Neuron (in vitro differentiated cells): ENCODE measurements around the gene FLACC1.

ENCODE experiments used
- H2AFZ ChIP-seq: one replicate; pipeline ENCODE4 v1.6.1; 2013; ENCODE audit warnings: low read depth, mild to moderate bottlenecking, inconsistent platforms, low read length, moderate library complexity
- H3K27me3 ChIP-seq: one replicate; pipeline ENCODE4 v1.6.1; 2013; ENCODE audit warnings: low read length; ENCODE audit not compliant: insufficient read depth
- H3K36me3 ChIP-seq: one replicate; pipeline ENCODE4 v1.6.1; 2013; ENCODE audit warnings: low read length; ENCODE audit not compliant: insufficient read depth
- H3K4me1 ChIP-seq: one replicate; pipeline ENCODE4 v1.6.1; 2013; ENCODE audit warnings: low read length; ENCODE audit not compliant: insufficient read depth
- H3K4me3 ChIP-seq: 2 replicates; pipeline ENCODE4 v1.5.1; 2013; ENCODE audit warnings: mild to moderate bottlenecking, low read length, moderate library complexity
- H3K9me3 ChIP-seq: one replicate; pipeline ENCODE4 v1.6.1; 2013; ENCODE audit warnings: low read length

FLACC1 gene

GRCh38 chr2:201366146-201366545, 9.0 kb upstream of the FLACC1 start:
- H3K4me3 ChIP-seq, result no peak overlapping the region

GRCh38 chr2:201363857-201364560, 6.9 kb upstream of the FLACC1 start:
- peaks cover 3% of the 10 kb centered on the region for H3K36me3 ChIP-seq
- no peak overlapping the region for H3K4me3 ChIP-seq
- no peak overlapping the region for H2AFZ ChIP-seq
- H3K27me3 ChIP-seq, result no peaks in the 10 kb centered on the region
- no peaks in the 10 kb centered on the region for H3K4me1 ChIP-seq
- H3K9me3 ChIP-seq, result peaks cover 16% of the 10 kb centered on the region

More at GRCh38 chr2:201366146-201366545, 9.0 kb upstream of the FLACC1 start:
- Histone ChIP-seq H3K36me3 (no peaks in the 10 kb centered on the region), H3K4me1 (no peaks in the 10 kb centered on the region), H2AFZ (no peak overlapping the region), H3K9me3 (peaks cover 16% of the 10 kb centered on the region), H3K27me3 (no peaks in the 10 kb centered on the region)

GRCh38 chr2:201362396-201362795, 5.3 kb upstream of the FLACC1 start:
- Histone ChIP-seq H3K4me1 (peaks cover 3% of the 10 kb centered on the region), H3K27me3 (no peaks in the 10 kb centered on the region), H2AFZ (no peak overlapping the region), H3K9me3 (peaks cover 14% of the 10 kb centered on the region), H3K4me3 (no peak overlapping the region), H3K36me3 (peaks cover 3% of the 10 kb centered on the region)

GRCh38 chr2:201361078-201361733, 4.1 kb upstream of the FLACC1 start:
- H3K4me1 ChIP-seq, result peaks cover 11% of the 10 kb centered on the region
- no peak overlapping the region for H2AFZ ChIP-seq

GRCh38 chr2:201360256-201360655, 3.1 kb upstream of the FLACC1 start:
- H3K4me1 ChIP-seq, result peaks cover 11% of the 10 kb centered on the region
- H3K27me3 ChIP-seq, result no peaks in the 10 kb centered on the region
- H3K4me3 ChIP-seq, result no peak overlapping the region
- peaks cover 14% of the 10 kb centered on the region for H3K9me3 ChIP-seq
- no peak overlapping the region for H2AFZ ChIP-seq
- peaks cover 3% of the 10 kb centered on the region for H3K36me3 ChIP-seq

More at GRCh38 chr2:201361078-201361733, 4.1 kb upstream of the FLACC1 start:
- Histone ChIP-seq H3K36me3 (peaks cover 3% of the 10 kb centered on the region), H3K9me3 (peaks cover 14% of the 10 kb centered on the region), H3K27me3 (no peaks in the 10 kb centered on the region), H3K4me3 (no peak overlapping the region)

- Histone ChIP-seq H3K4me1 (peaks cover 11% of the 10 kb centered on the region), H3K4me3 (no peak overlapping the region), H3K27me3 (no peaks in the 10 kb centered on the region), H3K36me3 (peaks cover 3% of the 10 kb centered on the region), H2AFZ (no peak overlapping the region), H3K9me3 (peaks cover 14% of the 10 kb centered on the region)
Observed at GRCh38 chr2:201358684-201359083, 1.5 kb upstream of the FLACC1 start.

GRCh38 chr2:201353116-201353515, 4.0 kb downstream of the FLACC1 start:
- peaks cover 11% of the 10 kb centered on the region for H3K4me1 ChIP-seq
- H2AFZ ChIP-seq, result no peak overlapping the region
- no peaks in the 10 kb centered on the region for H3K9me3 ChIP-seq
- no peaks in the 10 kb centered on the region for H3K27me3 ChIP-seq
- no peak overlapping the region for H3K4me3 ChIP-seq
- no peaks in the 10 kb centered on the region for H3K36me3 ChIP-seq

GRCh38 chr2:201350879-201351278, 6.3 kb downstream of the FLACC1 start:
- Histone ChIP-seq H3K4me3 (no peak overlapping the region), H3K36me3 (no peaks in the 10 kb centered on the region), H2AFZ (no peak overlapping the region), H3K9me3 (no peaks in the 10 kb centered on the region), H3K4me1 (no peaks in the 10 kb centered on the region), H3K27me3 (no peaks in the 10 kb centered on the region)

- H3K27me3 ChIP-seq, result no peaks in the 10 kb centered on the region
- no peak overlapping the region for H2AFZ ChIP-seq
- no peaks in the 10 kb centered on the region for H3K36me3 ChIP-seq
- no peaks in the 10 kb centered on the region for H3K4me1 ChIP-seq
- no peak overlapping the region for H3K4me3 ChIP-seq
- no peaks in the 10 kb centered on the region for H3K9me3 ChIP-seq
Observed at GRCh38 chr2:201349601-201350000, 7.5 kb downstream of the FLACC1 start.

- Histone ChIP-seq H3K27me3 (no peaks in the 10 kb centered on the region), H3K4me1 (no peaks in the 10 kb centered on the region), H2AFZ (no peak overlapping the region), H3K4me3 (no peak overlapping the region), H3K36me3 (no peaks in the 10 kb centered on the region), H3K9me3 (no peaks in the 10 kb centered on the region)
Observed at GRCh38 chr2:201348758-201349157, 8.4 kb downstream of the FLACC1 start.

- no peaks in the 10 kb centered on the region for H3K9me3 ChIP-seq
- no peak overlapping the region for H3K4me3 ChIP-seq
- H3K36me3 ChIP-seq, result no peaks in the 10 kb centered on the region
- no peak overlapping the region for H2AFZ ChIP-seq
- H3K4me1 ChIP-seq, result no peaks in the 10 kb centered on the region
- H3K27me3 ChIP-seq, result no peaks in the 10 kb centered on the region
Observed at GRCh38 chr2:201347138-201347537, 10.0 kb downstream of the FLACC1 start.

- no peaks in the 10 kb centered on the region for H3K36me3 ChIP-seq
- H3K27me3 ChIP-seq, result no peaks in the 10 kb centered on the region
Observed at GRCh38 chr2:201345625-201346213, 11.4 kb downstream of the FLACC1 start.

GRCh38 chr2:201344663-201345366, 12.3 kb downstream of the FLACC1 start:
- Histone ChIP-seq H3K4me1 (no peaks in the 10 kb centered on the region), H3K36me3 (no peaks in the 10 kb centered on the region), H2AFZ (no peak overlapping the region), H3K4me3 (no peak overlapping the region), H3K9me3 (peaks cover 2% of the 10 kb centered on the region), H3K27me3 (no peaks in the 10 kb centered on the region)

More at GRCh38 chr2:201345625-201346213, 11.4 kb downstream of the FLACC1 start:
- Histone ChIP-seq H3K4me3 (no peak overlapping the region), H3K9me3 (no peaks in the 10 kb centered on the region), H3K4me1 (no peaks in the 10 kb centered on the region), H2AFZ (no peak overlapping the region)
